ENCODE data around the gene SLC52A1.
"Not testable (repeated sequence)": the region's sequence is repeated elsewhere in the genome, so short reads cannot be mapped to it uniquely, and the experiment has no call there.

The SLC52A1 gene

GRCh38 chr17:5035315-5035714 lies at the start of gene SLC52A1:
Gene SLC52A1, minus strand, starts transcription at chr17:5035426. Its CDS starts 820 bp downstream, at chr17:5034606.
- no peak for DNase-seq

- no peak for DNase-seq
These were observed 45.4 kb upstream of the SLC52A1 start for GRCh38 chr17:5080591-5080990.

GRCh38 chr17:5078106-5079028 lies 43.1 kb upstream of the SLC52A1 start, which contains the start of gene ZFP3:
Gene ZFP3, plus strand, starts transcription at chr17:5078467. Its CDS starts 13,038 bp downstream, at chr17:5091505.
- peak; percentile 93 for DNase-seq

GRCh38 chr17:5077781-5078105 lies 42.5 kb upstream of the SLC52A1 start:
- no peak for DNase-seq

GRCh38 chr17:5077275-5077674 lies 42.0 kb upstream of the SLC52A1 start:
- not testable (repeated sequence) for DNase-seq

- not testable (repeated sequence) for DNase-seq
These were observed 40.2 kb upstream of the SLC52A1 start for GRCh38 chr17:5075472-5075871.

GRCh38 chr17:5069724-5070123 lies 34.5 kb upstream of the SLC52A1 start:
- no peak for DNase-seq

GRCh38 chr17:5068236-5068635 lies 33.0 kb upstream of the SLC52A1 start:
- DNase-seq = no peak

GRCh38 chr17:5065227-5065744 lies 30.1 kb upstream of the SLC52A1 start:
- no peak for DNase-seq

GRCh38 chr17:5055543-5055942 lies 20.3 kb upstream of the SLC52A1 start:
- no peak for DNase-seq

GRCh38 chr17:5050278-5050677 lies 15.1 kb upstream of the SLC52A1 start:
- DNase-seq = peak; percentile 60

GRCh38 chr17:5049314-5049841 lies 14.2 kb upstream of the SLC52A1 start:
- DNase-seq = no peak

GRCh38 chr17:5047446-5047845 lies 12.2 kb upstream of the SLC52A1 start:
- no peak for DNase-seq

- no peak for DNase-seq
These were observed 10.3 kb upstream of the SLC52A1 start for GRCh38 chr17:5045496-5045895.

- DNase-seq = no peak
These were observed 9.4 kb upstream of the SLC52A1 start for GRCh38 chr17:5044630-5045029.

GRCh38 chr17:5043524-5043923 lies 8.3 kb upstream of the SLC52A1 start:
- DNase-seq = no peak

- DNase-seq = no peak
These were observed 7.2 kb upstream of the SLC52A1 start for GRCh38 chr17:5042157-5043022.

GRCh38 chr17:5034651-5035050 lies 575 bp downstream of the SLC52A1 start:
- DNase-seq = no peak

GRCh38 chr17:5034063-5034462 lies 1.2 kb downstream of the SLC52A1 start:
- no peak for DNase-seq

GRCh38 chr17:5033352-5034015 lies 1.7 kb downstream of the SLC52A1 start:
- no peak for DNase-seq

GRCh38 chr17:5032865-5033264 lies 2.4 kb downstream of the SLC52A1 start:
- no peak for DNase-seq

GRCh38 chr17:5031365-5032082 lies 3.7 kb downstream of the SLC52A1 start:
- DNase-seq = peak; percentile 89

Data from right forelimb (tissue), 1 donor.